ENCODE measurements around the gene GPR156.

GRCh38 chr3:120142236-120142635 lies 142.8 kb downstream of the GPR156 start:
- TF ChIP-seq CTCF (IDR thresholded peaks at IDR 0.05; ENCODE audit: low read length): no peak
- TF ChIP-seq EZH2 (IDR thresholded peaks at IDR 0.05; ENCODE audit: borderline replicate concordance, low read length): no peak

Data from OCI-LY1 (cell line).